DND-41 (cell line): ENCODE measurements around the gene FBP1.

Experiments used
- ATAC-seq: fragments of 200-7000 bp; cut with Tn5 transposase; 3 replicates; pipeline ENCODE4 v1.9.1; 2021; ENCODE audit warnings: low read depth; ENCODE audit not compliant: insufficient read depth
- DNase-seq: peaks from one replicate; pipeline ENCODE4 v3.0.0-alpha.2; 2020
- H2AFZ ChIP-seq: 2 replicates; pipeline ENCODE4 v1.6.0; 2012; ENCODE audit warnings: low read depth, low read length
- H3K27ac ChIP-seq: 2 replicates; pipeline ENCODE4 v1.5.1; 2012; ENCODE audit warnings: low read length, inconsistent platforms
- H3K27me3 ChIP-seq: fragments of 200-600 bp; sonication (generic); 2 replicates; pipeline ENCODE4 v1.6.0; 2012; ENCODE audit warnings: low read length, mild to moderate bottlenecking, inconsistent platforms; ENCODE audit not compliant: insufficient read depth, poor library complexity
- H3K36me3 ChIP-seq: 2 replicates; pipeline ENCODE4 v1.5.1; 2012; ENCODE audit warnings: low read length, inconsistent platforms; ENCODE audit not compliant: insufficient read depth
- H3K4me1 ChIP-seq: 2 replicates; pipeline ENCODE4 v1.5.1; 2012; ENCODE audit warnings: mild to moderate bottlenecking, low read length; ENCODE audit not compliant: insufficient read depth
- H3K4me2 ChIP-seq: 2 replicates; pipeline ENCODE4 v1.6.0; 2012; ENCODE audit warnings: mild to moderate bottlenecking, moderate library complexity, low read length, inconsistent platforms; ENCODE audit not compliant: insufficient read depth
- H3K4me3 ChIP-seq, 2 experiments: fragments of 200-600 bp in 1 of 2; shearing (Covaris generic) in 1 of 2; 2 replicates each; pipeline ENCODE4 v1.5.1; 2012 to 2016; ENCODE audit warnings: inconsistent platforms in 2 of 2, low read length in 2 of 2, mild to moderate bottlenecking in 2 of 2, low read depth in 1 of 2, moderate library complexity in 1 of 2
- H3K79me2 ChIP-seq: 2 replicates; pipeline ENCODE4 v1.6.0; 2012; ENCODE audit warnings: low read length, inconsistent platforms; ENCODE audit not compliant: insufficient read depth
- H3K9ac ChIP-seq: 2 replicates; pipeline ENCODE4 v1.6.0; 2012; ENCODE audit warnings: low read depth, mild to moderate bottlenecking, inconsistent platforms, low read length, moderate library complexity
- H3K9me3 ChIP-seq: 2 replicates; pipeline ENCODE4 v1.5.1; 2012; ENCODE audit warnings: low read length, moderate library complexity, mild to moderate bottlenecking, inconsistent platforms; ENCODE audit not compliant: insufficient read depth, severe bottlenecking
- H4K20me1 ChIP-seq: 2 replicates; pipeline ENCODE4 v1.6.0; 2012; ENCODE audit warnings: low read length; ENCODE audit not compliant: insufficient read depth
- EZH2 ChIP-seq: IDR thresholded peaks from 3 replicates; pipeline ENCODE4 v1.6.1; 2012; ENCODE audit warnings: borderline replicate concordance, low read depth, mild to moderate bottlenecking, moderate library complexity, low read length, inconsistent platforms; ENCODE audit not compliant: severe bottlenecking
- TF ChIP-seq, protein P1 (sequence below): IDR thresholded peaks from 2 replicates; pipeline ENCODE4 v1.5.1; 2012; ENCODE audit warnings: borderline replicate concordance, low read length, moderate library complexity, mild to moderate bottlenecking; ENCODE audit not compliant: poor library complexity, severe bottlenecking; ENCODE audit errors: extremely low read depth

Gene FBP1

DNA sequence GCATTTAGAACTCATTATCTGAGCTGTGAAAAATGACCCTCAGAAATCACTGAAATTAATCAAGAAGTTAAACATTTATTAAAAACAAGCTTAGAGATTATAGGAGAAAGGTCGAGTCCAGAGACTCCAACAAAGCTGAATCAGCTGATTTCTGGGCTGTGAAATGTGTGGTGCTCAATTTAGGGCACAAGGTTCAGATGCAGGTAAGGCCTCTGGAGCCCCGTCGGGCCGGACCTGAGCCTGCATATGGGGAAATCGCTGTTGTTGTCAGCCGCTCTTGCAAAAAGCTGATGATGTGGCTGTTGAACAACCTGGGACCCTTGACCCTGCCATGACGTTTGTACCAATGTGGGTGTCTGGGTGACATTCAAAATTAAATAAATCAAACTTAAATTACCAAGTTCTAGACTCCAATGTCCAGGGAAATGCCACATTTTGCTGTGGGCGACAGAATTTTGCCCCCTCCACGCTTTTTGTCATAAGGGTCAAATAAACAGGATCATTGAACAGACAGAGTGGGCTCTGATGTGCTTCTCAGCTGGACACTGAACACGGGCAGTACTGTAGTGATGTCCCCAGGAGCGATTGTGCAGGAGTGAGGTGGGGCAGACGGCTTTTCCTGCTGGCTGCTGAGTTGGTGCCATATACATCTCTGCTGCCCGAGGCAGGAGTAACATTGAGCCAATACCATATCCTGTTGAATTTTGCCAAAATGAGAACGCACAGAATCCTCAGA, 27.2 kb upstream of the FBP1 start:
- Histone ChIP-seq H3K27ac (no peak overlapping the region), H4K20me1 (no peaks in the 10 kb centered on the region), H2AFZ (no peak overlapping the region), H3K79me2 (no peaks in the 10 kb centered on the region), H3K9ac (no peak overlapping the region), H3K4me3 (no peak overlapping the region), H3K9me3 (no peaks in the 10 kb centered on the region), H3K27me3 (no peaks in the 10 kb centered on the region), H3K4me1 (peaks cover 16% of the 10 kb centered on the region), H3K36me3 (no peaks in the 10 kb centered on the region), H3K4me2 (no peak overlapping the region)
- DNase-seq, result no peak
- TF ChIP-seq, protein P1, sequence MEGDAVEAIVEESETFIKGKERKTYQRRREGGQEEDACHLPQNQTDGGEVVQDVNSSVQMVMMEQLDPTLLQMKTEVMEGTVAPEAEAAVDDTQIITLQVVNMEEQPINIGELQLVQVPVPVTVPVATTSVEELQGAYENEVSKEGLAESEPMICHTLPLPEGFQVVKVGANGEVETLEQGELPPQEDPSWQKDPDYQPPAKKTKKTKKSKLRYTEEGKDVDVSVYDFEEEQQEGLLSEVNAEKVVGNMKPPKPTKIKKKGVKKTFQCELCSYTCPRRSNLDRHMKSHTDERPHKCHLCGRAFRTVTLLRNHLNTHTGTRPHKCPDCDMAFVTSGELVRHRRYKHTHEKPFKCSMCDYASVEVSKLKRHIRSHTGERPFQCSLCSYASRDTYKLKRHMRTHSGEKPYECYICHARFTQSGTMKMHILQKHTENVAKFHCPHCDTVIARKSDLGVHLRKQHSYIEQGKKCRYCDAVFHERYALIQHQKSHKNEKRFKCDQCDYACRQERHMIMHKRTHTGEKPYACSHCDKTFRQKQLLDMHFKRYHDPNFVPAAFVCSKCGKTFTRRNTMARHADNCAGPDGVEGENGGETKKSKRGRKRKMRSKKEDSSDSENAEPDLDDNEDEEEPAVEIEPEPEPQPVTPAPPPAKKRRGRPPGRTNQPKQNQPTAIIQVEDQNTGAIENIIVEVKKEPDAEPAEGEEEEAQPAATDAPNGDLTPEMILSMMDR, result no peak
- TF ChIP-seq EZH2, result no peak
- no peak for ATAC-seq

DNA sequence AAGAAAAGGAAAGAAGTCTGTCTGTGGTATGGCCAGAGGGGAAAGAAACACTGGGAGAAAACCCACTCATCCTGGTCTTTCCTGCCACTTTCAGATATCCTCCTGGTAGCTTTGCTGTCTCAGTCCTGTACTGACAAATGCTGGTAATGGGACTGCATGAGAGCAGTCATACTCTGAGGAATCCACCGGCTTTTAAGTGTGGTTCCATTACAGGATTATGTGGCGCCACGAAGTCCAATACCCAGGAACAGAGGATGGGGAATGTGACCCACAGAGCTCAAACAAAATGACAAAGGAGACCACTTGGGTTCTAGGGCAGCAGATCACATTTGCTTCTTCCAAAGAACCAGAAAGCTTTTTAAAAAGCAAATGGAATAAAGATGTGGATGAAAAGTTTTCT, 26.3 kb upstream of the FBP1 start:
- Histone ChIP-seq H4K20me1 (no peaks in the 10 kb centered on the region), H3K4me3 (no peak overlapping the region), H3K27ac (no peak overlapping the region), H3K4me1 (peaks cover 16% of the 10 kb centered on the region), H3K4me2 (no peak overlapping the region), H3K79me2 (no peaks in the 10 kb centered on the region), H3K9me3 (no peaks in the 10 kb centered on the region), H3K36me3 (no peaks in the 10 kb centered on the region), H2AFZ (no peak overlapping the region), H3K9ac (no peak overlapping the region), H3K27me3 (no peaks in the 10 kb centered on the region)
- no peak for ATAC-seq
- no peak for DNase-seq
- TF ChIP-seq, protein P1, result no peak
- no peak for TF ChIP-seq EZH2

DNA sequence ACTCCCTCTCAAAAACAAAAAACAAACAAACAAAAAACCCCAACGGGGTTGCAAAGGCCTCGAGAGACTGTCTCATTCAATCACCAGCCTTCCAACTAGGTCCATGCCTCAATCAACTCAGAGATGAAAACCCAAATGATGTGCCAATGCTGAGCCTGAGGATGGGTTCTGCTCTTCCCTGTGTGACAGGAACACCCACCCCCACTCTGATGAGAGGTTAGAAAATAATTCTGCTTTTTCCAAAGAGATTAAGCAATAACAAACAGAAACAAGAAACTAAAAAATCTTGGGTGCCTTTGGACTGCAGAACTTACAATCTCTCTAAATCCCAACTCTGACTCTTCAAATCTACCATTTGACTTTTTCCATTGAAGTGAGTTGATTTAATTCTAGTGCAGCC, 25.5 kb upstream of the FBP1 start:
- Histone ChIP-seq H3K79me2 (no peaks in the 10 kb centered on the region), H3K27me3 (no peaks in the 10 kb centered on the region), H3K9me3 (no peaks in the 10 kb centered on the region), H3K9ac (no peak overlapping the region), H4K20me1 (no peaks in the 10 kb centered on the region), H3K27ac (no peak overlapping the region), H2AFZ (no peak overlapping the region), H3K4me2 (no peak overlapping the region), H3K4me1 (peaks cover 13% of the 10 kb centered on the region), H3K36me3 (no peaks in the 10 kb centered on the region), H3K4me3 (no peak overlapping the region)
- no peak for DNase-seq
- no peak for ATAC-seq
- TF ChIP-seq, protein P1, result no peak
- TF ChIP-seq EZH2, result no peak
